GM19463 (cell line): ENCODE data around the gene SPOCK1.
"Not testable (repeated sequence)": the region's sequence is repeated elsewhere in the genome, so short reads cannot be mapped to it uniquely, and the experiment has no call there.

ENCODE experiments used
- ATAC-seq: cut with Tn5 transposase; IDR thresholded peaks from one replicate; pipeline ENCODE4 v1.9.1; 2021; ENCODE audit warnings: mild to moderate bottlenecking, moderate library complexity; ENCODE audit not compliant: unreplicated experiment

Gene SPOCK1

GRCh38 chr5:137399911-137400310 lies 99.2 kb downstream of the SPOCK1 start:
- ATAC-seq, result no peak

GRCh38 chr5:137398751-137399150 lies 100.4 kb downstream of the SPOCK1 start:
- ATAC-seq, result no peak

DNA sequence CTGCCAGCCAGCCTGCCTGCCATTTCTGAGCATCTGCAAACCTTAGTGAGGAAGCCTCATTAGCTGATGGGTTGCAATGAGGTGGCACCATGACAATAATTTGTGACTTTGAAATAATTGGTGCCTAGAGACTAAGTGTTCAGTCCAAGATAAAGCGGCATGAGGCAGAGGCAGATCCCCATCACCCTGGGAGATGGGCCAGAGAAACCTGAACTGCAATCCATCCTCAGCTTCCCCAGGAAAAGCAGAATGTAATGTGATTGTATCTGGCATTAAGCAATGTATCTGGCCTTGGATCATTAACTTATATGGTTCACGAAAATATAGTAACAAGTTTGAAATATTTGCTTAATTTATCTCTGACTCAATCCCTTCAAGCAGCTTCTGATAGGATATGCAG lies 101.0 kb downstream of the SPOCK1 start:
- ATAC-seq, result no peak

GRCh38 chr5:137395011-137395755 lies 103.9 kb downstream of the SPOCK1 start:
- ATAC-seq, result no peak

- ATAC-seq, result no peak
These were observed 104.7 kb downstream of the SPOCK1 start for GRCh38 chr5:137394380-137394779.

DNA sequence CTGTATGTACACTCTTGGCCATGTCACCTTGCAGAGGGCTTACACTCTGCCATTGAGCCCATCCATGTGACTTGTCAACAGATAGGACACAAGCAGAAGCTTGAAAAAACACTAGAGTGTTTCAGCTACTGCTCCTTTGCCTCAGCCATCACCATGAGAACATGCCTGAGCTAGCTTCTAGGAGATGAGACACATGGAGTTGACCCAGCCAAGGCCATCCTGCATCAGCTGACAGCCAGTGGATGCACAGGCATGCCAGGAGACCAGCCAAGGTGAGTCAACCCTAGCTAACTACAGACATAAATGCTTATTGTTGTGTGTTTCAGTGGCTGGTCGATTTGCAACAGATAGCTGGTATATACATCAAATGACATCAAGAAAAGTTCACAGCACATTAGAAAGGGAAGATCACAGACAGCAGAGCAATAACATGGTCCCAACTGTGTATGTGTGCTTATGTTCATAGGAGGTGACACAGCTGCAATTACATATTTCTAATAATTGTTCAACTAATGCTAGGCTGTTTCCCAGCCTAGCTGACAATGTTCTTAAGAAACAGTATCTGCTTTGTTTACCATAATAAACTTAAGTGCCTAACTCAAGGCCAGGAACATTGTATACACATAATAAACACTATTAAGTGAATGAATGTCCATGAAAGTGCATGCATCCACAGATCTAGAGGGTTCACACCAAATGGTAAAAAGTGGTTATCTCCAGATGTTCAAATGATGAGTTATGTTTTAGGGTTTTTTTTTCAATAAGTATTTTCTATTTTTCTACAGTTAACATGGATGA lies 105.7 kb downstream of the SPOCK1 start:
- ATAC-seq, result no peak

DNA sequence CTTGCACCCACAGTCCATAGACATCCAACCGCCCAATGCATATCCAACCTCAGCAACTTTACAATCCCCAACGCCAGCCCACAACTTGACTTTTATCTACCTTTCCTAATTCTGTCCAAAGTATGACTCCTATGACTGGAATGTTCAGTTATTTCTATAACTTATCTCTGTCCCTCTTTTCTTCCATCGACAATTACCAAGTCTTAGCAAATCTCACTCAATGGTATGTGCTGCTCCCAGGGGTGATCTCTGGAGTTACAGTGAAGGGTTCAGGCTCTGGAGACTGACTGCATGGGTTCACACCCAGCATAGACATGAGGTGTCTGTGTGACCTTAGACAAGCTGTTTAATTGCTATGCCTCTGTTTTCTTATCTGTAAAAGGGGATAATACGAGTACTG lies 106.9 kb downstream of the SPOCK1 start:
- no peak for ATAC-seq

DNA sequence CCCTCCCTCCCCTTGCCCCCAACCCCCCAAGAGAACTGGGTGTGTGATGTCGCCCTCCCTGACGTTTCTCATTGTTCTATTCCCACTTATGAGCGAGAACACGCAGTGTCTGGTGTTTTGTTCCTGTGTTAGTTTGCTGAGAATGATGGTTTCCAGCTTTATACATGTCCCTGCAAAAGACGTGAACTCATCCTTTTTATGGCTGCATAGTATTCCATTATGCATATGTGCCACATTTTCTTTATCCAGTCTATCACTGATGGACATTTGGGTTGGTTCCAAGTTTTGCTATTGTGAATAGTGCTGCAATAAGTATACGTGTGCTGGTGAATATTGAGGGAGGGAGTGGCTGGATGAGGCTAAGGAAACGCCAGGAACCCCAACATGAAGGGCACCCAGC lies 108.1 kb downstream of the SPOCK1 start:
- not testable (repeated sequence) for ATAC-seq

GRCh38 chr5:137389042-137389441 lies 110.1 kb downstream of the SPOCK1 start:
- ATAC-seq, result no peak

GRCh38 chr5:137385064-137385463 lies 114.1 kb downstream of the SPOCK1 start:
- no peak for ATAC-seq

- ATAC-seq, result no peak
These were observed 115.2 kb downstream of the SPOCK1 start for GRCh38 chr5:137383909-137384308.

- no peak for ATAC-seq
These were observed 117.6 kb downstream of the SPOCK1 start for GRCh38 chr5:137381555-137381954.

DNA sequence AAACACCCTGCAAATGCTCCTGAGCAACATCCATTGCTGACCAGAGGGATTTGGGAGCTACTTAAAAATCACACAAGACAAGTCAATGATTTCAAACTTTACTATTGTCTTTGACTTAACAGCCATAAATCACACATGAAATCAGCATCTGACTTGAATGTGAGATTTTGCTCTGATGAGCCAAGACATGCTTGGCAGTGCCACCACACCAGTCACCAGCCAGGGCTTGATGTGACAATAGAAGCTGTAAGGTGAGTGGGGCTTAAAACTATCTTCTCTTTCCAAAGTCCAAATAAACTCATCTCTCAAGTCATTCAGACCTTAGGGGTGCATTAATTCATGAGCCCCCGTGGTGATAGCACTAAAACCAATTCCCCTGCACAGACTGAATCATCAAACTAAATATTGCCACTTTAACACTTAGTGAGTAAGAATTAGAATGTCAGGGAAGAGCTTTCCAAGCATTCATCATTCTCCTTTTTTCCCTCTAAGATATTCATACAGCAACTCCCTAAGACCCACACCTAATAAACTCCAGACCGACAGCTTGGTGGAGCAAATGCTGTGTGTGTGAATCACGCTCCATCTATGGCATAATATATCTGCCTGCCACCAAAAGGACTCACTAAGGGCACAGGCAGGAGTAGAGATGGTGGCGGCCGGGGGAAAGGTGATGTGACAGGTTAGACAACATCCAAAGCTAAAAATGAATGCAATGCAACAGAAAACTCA lies 119.4 kb downstream of the SPOCK1 start:
- no peak for ATAC-seq

GRCh38 chr5:137375741-137376526 lies 123.2 kb downstream of the SPOCK1 start:
- no peak for ATAC-seq

DNA sequence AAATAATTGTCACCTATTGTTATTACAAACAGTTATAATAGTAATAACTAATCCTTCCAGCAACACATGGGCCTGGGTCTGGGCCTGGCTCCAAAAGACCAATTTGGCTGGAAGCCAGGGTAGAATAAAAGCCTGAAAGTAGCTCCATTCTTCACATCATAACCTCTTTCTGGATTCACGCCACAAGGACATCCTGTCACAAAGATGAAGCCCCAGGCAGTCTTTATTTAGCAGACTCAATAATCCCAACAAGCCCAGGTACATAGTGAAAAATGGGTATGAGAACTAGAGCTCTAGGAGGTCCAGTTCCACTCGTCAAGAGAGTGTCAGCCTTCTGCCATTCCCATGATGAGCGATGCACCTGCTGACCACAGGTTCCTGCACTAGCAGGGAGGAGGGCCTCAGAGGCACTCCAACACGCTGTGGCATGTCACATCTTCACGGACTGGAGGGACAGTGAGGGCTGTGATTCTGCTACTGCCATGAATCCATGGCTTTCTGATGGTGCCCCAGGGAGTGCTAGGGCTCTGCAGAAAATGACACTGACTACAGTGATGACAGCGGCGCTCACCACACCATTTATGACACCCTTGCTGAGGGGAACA lies 124.9 kb downstream of the SPOCK1 start:
- no peak for ATAC-seq

DNA sequence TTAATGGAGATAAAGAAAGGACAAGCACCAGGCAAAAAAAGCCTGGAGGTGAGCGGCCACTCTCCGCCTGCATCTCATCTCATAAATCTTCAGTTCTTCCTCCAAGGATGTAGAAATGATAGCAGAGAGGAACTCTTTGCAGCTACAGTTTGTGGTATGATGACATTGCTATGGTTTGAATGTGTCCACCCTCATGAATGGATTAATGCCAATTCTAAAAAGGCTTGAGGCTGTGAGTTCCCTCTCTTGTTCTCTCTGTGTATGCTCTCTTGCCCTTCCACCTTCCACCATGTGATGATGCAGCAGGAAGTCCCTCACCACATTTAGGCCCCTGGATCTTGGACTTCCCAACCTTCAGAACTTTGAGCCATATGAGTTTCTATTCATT lies 126.4 kb downstream of the SPOCK1 start:
- no peak for ATAC-seq

DNA sequence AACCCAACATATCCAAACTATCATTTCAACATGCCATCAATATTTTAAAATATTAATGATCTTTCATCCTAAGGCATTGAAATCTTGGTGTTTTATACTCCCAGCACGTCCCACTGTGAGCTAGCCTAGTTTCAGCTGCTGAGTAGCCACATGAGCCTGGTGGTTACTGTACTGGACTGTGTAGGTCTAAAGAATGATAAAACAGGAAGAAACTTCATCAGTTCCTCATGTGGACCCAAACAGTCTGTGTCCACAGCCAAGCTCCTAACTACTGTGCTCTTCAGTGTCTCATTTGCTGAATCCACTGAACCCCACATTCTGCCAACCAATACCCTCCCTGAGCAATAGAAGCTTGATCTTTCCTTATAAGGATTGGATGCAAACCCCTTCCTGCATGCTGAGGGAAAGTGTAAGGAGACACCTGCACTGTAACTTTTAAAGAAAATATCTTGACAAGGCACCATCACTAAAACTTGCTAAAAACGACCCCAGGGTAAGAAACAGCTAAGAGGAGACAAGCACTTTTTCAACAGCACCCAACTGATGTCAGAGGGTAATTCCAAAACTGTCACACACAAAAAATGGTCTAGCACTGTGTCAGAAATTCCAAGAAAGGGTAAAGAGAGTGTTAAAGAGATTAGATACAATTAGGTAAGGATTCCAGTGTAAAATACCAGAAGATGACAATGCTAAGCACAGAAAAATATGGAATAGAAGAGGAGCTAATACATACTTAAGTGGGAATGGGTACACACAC lies 126.9 kb downstream of the SPOCK1 start:
- ATAC-seq, result no peak

DNA sequence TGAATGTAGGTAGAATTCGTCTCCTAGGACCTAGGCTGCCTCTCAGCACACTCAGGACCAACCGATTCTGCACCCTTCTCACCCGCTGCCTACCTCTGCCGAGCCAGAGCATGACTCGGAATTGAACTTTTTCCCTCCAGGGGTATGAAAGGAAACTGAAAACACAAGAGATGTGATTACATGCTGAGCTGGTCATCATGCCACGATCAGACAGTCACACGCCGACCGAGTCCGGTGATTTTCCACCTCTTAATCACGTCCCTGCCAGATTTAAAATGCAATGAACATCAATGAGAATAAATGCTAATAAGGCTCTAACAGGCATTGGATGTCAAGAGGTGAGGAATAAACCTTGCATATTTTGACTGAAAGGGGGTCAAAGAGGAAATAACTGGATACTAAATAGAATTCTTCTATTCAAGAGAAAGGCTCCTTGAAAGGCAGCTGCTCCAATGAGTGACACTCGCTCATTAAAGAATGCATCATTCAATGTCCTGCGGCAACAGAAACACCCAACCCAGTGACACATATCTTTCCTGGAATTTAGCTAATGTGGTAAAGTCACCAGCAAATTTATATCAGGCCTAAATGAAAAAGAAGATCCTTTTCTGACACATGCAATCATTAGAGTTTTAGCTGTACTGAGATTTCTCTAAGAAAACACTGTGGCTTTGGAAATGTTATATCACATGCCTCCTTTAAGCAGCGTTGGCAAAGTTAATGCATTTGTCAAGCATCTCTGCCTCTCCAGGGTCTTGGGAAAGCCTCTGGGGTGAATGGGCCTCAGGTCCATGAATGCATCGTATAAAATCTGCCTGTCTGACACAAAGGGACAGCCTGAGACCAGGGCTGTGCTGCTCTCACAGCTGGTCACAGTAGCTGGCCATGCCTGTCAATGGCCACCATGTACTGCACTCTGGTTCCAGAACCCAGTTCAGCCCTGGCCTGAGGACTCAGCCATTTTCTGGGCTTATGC lies 128.7 kb downstream of the SPOCK1 start:
- ATAC-seq, result no peak

DNA sequence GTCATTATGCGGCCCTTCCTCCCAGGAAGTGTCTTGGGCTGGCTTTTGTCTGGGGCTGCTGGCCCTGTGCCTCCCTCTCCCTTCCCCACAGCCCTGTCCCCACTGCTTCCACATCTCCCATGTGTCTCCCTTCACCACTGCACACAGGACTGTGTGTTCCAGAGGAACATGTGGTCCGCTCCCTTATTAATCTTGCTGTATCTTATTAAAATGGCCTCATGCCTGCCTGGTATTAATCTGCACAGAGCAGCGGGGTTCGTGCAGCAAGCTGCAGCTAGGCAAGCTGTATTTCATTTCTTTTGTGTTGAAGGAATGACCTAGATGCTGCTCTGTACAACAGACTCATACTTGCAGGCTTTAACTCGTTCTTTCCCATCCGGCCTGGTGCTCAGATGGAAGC lies 130.5 kb downstream of the SPOCK1 start:
- ATAC-seq, result no peak
